Stimulated activated CD8-positive, alpha-beta memory T cell treated with anti-CD3 and anti-CD28 coated beads, Interleukin-15, amount 100 ng/mL, for 1 hour (primary cell): ENCODE data around the gene DIP2B.
"Not testable (repeated sequence)": the region's sequence is repeated elsewhere in the genome, so short reads cannot be mapped to it uniquely, and the experiment has no call there.

Experiments
- DNase-seq: peaks from one replicate; pipeline ENCODE4 v3.0.0-alpha.2; 2020; ENCODE audit warnings: low read depth

DIP2B gene

DNA sequence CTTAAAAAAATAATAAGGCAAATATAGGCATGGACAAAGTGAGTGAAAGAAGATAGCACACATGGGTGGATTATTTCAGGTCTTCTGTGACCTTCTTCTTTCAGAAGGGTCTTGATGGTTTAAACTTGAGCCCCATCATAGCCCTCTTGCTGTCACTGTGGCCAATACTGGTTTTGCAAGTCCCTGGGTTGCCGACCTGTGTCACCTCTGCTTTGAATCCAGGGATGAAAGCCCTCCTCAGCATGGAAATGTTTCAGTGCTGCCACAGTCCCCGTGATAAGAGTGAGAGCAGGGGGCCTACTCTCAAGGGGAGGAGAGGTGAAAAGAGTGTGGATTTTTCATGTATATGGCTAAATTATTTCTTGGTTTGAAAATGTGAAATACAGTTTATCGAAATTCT is 228.9 kb downstream of the DIP2B start:
- no peak for DNase-seq

DNA sequence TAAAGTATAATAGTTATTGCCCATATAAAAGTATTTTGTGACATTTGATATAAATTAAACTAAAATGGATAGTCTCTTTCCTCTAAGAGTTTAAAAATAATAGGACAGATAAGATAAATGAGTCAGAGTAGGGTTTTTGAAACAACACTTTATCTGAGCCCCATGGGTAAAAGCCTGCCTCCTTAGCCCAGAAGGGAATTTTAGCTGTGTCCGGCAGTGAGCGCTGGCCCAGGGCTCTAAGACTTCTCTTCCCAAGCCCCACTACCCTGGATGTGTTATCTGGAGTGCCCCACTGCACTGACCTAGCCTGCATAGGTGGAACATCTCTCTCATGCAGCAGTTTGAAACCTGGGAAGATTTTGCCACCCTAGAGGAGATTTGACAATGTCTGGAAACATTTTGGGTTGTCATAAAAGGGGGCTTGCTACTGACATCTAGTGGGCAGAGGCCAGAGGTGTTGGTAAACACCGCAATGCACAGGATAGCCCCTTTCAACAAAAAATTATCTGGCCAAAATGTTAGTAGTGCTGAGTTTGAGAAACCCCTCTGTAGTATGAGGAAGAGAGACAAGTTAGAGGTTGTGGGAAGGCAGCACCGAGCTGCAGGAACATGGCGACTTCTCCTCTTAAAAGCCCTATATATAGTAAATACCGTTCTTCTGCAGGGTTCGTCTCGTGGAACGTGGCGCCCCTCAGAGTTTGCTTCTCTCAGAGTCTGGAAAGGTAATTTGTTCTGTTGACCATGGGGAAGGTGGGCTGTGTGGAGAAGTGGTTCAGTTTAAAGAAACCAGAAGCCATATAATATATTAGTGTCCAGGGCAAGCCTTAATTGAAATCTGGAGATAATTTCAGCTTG is 229.9 kb downstream of the DIP2B start:
- no peak for DNase-seq

DNA sequence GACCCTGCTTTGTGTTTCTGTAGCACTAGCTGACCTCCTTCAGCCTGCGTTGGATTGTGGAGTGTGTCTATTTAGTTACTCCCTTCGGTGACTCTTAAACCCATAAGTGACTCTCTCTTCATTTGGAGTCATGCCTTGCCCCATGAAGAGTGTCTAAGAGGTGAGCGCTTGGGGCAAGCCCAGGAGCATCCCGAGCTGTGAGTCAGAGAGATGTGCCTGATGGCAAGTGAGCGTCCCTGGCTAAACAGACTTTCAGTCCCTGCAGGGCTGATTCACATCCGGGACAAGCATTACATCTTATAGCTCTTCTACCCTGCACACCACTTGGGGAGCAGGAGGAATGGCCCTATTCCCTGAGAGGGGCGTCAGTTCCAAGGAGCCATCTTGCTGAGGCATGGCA is 234.8 kb downstream of the DIP2B start:
- no peak for DNase-seq

DNA sequence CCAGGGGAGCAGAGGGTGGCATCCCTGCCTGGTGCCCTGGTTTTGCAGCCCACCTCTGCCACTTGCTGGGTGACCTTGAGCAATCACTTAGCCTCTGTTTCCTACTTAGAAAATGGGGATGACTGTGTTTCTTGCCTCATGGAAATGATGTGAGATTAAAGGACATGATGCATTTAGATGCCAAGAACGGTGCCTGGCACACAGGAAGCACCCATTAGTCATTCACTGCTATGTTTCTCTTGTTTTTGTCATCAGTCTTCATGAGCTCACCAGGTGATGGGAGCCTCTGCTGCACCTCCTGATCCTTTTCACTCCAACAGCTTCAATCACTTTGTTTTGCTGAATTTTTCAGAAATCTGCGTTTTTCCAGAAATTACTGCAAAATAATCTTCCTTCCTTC is 235.5 kb downstream of the DIP2B start:
- no peak for DNase-seq

DNA sequence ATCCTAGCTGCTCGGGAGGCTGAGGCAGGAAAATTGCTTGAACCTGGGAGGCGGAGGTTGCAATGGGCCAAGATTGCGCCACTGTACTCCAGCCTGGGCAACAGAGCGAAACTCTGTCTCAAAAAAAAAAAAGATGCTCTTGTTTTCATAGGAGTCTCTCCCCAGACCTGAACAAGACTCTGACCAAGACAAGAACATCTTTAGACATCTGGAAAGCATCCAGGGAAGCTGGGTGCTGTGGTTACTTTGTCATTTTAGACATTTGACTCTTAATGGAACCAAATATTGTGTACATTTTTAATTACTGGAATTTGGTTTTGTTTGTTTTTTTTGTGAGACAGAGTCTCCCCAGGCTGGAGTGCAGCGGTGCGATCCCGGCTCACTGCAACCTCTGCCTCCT is 238.0 kb downstream of the DIP2B start:
- no peak for DNase-seq

DNA sequence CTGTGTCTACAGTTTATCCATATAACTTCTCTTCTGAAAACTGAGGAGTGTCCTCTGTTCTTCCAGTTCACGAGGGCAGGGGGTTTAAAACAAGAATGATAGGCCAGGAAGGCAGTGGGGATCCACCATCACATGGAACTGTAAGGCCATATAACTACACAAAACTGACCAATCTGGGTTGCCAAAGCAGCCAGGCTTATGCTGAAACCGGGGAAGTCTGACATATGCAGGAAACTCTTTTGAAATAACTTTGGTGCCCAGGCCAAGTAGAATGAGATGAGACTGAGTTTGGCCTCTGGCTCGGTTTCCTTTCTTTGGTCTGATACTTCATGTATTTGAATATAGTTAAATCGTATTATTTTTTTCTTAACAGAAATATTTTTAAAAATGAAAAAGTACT is 241.1 kb downstream of the DIP2B start:
- no peak for DNase-seq

DNA sequence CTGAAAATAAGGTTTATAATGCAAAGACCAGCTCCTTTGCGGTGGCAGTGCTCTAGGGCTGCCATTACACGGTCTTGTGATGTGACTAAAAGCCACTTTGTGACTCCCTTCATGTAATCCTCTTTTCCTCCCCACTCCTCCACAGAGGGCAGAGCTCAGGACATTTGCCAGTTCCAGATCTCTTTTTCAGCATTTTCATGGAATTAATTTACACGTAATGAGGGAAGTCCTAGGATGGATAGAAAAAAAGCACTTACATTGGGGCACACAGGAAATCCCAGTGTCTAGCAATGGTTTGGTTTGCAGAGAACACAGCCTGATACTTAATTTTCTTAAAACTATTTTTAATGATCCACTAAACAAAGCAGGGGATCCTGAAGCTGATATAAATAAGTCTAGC is 241.6 kb downstream of the DIP2B start:
- no peak for DNase-seq

DNA sequence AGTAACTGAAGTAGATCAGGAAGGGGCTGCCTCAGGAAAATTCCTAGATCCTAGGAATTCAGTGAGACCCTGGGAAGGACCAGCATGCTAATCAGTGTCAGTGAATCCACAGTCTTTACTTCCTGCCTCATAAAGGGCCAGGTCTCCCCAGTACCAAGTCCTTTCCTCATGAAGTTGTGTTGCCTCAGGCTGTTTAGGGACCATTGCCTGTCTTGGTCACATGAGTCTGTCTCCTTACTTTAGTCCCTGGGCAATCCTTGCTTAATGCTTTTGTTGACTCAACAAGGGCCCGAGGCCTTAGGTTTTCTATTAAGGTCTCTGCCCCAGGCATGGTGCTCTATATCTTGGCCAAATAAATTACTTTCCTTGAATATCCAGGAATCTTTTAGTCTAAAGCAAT is 243.0 kb downstream of the DIP2B start:
- DNase-seq: no peak

DNA sequence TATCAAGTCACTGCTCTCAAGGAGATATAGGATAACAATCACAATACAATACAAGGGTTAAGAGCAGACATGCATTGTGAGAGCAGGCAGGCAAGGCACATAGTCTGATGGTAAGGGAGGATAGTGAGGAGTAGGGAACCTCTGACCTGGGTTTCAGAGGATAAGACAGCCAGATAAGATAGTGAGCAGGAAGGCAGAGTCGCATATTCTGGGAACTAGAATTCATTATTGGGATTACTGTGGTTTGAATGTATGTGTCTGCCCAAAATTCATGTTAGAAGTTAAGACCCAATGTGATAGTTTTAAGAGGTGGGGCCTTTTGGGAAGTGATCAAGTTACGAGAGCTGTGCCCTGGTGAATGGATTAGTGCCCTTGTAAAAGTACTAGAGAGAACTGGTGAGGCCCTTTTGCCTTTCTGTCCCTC is 244.7 kb downstream of the DIP2B start:
- no peak for DNase-seq

DNA sequence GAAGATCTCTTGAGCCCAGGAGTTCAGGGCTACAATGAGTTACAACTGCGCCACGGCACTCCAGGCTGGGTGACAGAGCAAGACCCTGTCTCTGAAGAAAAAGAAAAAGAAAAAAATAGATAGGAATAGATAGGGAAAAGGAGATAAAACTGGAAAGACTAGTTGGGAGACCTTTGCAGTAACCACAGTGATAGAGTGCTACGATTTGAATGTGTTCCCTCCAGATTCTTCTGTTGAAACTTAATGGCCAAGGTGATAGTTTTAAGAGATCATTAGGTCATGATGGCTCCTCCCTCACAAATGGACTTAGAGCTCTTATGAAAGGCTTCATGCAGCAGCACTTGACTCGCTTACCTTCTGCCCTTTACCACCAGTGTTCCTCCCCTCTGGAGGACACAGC is 245.6 kb downstream of the DIP2B start:
- no peak for DNase-seq

DNA sequence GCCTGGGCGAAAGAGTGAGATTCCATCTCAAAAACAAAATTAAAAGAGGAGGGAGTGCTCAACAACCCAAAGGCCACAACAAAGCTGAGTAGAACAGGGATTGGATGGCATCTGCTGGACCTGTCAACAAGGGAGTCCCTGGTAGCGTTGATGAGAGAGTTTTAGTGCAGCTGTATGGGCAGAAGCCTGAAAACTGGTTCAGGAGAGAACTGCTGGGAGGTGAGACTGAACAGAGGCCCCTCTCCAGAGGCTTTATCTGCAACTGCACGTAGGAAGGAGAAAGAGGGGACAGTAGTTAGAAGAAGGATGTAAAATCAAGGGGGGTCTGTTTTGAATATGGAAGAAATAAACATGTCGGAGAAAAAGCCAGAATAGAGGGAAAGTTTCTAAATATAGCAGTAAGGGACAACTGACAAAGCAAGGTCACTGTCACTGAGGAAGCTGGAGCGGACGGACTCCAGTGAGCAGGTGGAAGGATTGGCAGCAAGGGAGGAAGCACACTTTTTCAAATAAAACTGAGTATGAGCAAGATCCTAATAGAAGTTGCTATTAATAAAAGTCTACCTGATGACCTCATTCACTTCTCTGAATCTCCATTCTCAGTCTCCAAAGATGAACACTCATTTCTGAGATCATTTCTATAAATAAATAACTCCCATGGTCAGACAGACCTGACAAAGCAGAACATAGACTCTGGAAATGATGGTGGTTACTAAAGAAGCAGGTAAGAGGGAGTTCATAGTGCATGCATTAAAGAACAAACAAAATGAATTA is 247.3 kb downstream of the DIP2B start:
- DNase-seq: no peak

DNA sequence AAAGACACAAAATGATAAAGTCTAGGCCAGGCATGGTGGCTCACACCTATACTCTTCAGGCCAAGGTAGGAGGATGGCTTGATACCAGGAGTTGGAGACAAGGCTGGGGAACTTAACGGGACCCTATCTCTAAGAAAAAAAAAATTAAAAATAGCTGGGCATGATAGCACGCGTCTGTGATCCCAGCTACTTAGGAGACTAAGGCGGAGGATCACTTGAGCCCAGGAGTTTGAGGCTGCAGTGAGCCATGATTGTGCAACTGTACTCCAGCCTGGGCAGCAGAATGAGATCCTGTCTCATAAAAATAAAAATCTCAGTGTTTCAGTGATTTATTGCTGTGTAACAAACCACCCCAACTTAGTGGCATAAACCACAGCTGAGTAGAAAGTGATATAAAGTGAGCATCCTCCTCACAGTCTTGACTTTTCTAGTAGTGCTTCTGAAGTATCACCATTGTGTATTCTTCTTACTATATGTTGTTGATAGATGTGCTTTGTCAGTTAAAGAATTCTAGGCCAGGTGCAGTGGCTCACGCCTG is 248.5 kb downstream of the DIP2B start:
- DNase-seq: no peak

DNA sequence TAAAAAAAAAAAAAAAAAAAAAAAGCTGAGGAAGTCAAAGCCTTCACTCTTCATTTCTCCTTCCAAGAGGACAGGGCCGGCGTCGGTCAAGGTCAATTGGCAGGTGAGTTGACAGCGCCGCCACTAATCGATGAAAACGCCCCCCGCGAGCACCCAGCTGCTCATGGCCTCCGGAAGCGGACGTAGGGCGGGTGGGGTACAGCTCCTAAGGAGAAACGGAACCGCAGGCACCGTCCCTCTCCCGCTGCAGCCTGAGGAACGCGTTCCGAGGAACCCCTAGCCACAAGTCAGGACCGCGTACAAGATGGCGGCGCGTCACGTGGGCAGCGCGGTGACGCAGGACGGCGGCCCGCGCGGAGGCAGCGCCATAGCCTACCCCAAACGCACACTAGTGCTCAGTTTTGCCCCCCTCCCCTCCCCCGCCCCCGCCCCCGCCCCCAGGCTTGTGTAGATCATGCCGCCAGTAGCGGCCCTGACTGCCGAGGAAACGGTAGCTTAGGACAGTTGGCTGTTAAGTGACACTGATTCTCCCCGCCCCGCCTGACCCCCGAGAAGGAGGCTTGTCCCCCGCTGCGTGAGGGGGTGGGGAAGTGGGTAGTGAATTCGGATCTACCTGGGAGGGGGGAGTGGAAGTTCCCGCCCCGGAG is 259.0 kb downstream of the DIP2B start, which contains the start of gene ATF1:
ATF1 (plus strand) TSS at position 463 of the 647 bp plus-strand sequence. CDS start 16,045 bp downstream, outside the sequence.
- peak; percentile 70 for DNase-seq

DNA sequence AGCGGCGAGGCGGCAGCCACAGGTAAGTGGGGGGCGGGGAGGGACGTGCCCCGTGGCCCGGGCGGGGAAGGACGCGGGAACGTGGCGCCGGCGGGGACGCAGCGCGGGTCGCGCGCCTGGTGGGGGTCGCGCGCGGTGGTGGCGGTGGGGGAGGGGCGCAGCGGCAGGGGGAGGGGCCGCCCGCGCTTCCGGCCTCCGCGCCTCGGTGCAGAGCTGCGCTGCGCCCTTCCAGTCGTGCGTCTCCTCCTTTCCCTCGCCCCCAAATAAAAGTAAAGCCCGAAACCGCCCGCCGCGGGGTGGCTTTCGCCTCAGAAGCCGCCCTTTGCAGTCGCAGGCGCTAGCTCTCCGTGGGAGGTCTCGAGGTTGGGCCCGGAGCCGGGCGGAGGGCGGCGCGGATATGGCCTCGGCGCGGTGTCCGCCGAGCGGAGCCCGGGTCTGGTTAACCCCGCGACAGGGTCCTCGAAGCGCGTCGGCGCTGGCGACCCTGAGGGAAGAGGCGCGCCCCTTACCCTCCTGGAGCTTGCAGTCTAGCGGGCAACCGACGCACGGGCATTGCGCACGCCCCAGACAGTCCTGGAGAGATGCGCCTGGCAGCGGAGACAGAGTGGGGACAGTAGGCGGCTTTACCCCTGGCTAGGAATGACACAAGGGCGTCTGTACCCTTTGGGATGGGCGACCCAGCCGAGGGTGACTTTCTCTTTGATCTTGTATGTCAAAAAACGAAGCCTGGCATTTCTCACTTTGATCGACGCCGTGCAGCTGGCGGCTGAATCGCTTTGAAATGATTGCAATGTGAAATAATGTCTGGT is 259.7 kb downstream of the DIP2B start:
- peak; percentile 58 for DNase-seq

DNA sequence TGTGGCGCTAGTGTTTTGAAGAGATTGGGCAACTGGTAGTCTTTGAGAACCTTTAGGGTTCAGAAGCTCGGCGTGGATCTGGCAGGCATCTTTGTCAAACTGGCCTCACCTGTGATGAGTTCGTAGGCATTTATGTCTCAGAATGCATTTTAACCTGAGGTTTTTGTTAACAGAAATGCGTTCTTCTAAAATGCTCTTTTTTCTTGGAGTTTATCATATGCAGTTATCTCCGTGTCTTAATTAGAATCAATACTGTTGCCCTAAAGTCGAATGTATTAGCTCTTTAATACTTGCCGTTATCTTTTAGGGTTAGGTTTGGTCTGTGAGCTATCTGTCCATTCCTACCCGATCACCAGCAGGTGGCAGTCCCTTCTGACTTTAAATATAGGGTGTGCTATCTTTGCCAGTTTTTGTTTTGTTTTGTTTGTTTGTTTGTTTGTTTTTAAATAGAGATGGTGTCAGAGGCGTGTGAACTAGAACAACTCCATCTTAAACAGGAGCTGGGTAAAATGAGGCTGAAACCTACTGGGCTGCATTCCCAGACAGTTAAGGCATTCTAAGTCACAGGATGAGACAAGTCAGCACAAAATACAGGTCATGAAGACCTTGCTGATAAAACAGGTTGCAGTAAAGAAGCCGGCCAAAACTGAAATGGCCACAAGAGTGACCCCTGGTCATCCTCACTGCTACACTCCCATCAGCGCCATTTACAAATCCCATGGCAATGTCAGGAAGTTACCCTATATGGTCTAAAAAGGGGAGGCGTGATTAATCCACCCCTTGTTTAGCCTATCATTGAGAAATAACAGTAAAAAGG is 260.5 kb downstream of the DIP2B start:
- no peak for DNase-seq

DNA sequence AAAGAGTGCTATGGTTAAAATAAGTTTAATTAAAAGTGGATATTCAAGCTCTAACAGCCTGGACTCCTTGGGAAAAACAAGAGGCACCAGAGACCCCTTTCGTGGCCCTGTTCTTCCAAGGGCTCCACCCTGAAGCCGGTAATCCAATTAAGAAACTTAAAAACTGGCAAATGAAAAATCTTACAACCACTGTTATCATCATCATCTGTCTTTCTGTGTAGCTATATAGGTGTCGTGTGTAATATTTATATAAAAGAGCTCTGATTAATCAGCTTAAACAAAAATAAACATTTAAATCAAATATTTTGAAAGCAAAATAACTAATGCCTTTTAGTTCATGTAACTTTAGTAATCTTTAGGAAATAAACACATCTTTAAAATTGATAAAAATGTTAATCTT is 263.6 kb downstream of the DIP2B start:
- no peak for DNase-seq

DNA sequence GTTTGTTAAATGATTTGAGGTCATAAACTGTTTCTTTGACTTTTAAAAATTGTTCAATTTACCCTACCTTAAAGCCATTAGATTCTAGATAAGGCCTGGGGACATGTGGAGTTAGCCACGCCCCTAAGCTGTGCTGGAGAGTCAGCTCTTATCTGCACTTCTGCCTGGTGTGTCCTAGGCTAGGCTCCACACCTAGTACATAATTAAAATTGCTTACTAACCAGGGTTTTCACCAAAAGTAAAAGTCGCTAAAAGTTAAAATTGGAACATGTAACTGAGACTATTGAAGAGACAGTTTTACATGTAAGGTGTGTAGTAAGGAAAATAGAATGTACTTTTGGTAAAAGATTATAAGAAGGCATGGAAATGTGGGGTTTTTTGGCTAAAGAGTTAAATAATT is 264.0 kb downstream of the DIP2B start:
- DNase-seq: not testable (repeated sequence)

DNA sequence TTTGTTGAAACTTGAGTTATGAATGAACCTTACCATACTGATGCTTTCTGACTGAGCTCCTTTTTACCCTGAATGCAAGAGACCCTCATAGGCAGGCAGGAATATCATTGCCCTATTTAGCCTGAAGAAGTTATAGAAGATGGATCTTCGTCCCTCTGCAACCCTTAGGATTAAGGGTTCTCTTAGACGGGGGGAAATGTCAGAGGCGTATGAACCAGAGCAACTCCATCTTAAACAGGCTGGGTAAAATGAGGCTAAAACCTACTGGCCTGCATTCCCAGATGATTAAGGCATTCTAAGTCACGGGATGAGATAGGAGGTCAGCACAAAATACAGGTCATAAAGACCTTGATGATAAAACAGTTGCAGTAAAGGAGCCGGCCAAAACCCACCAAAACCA is 266.6 kb downstream of the DIP2B start:
- DNase-seq: no peak

DNA sequence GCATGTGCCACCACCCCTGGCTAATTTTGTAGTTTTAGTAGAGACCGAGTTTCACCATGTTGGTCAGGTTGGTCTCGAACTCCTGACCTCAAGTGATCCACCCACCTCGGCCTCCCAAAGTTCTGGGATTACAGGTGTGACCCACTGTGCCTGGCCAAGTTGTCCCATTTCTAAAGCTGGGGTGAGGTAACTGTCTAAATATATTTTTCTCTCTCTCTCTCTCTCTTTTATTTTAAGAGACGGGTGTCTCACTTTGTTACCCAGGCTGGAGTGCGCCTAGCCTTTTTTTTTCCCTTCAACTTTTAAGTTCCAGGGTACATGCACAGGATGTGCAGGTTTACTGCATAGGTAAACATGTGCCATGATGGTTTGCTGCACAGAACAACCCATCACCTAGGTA is 267.7 kb downstream of the DIP2B start:
- DNase-seq: no peak

DNA sequence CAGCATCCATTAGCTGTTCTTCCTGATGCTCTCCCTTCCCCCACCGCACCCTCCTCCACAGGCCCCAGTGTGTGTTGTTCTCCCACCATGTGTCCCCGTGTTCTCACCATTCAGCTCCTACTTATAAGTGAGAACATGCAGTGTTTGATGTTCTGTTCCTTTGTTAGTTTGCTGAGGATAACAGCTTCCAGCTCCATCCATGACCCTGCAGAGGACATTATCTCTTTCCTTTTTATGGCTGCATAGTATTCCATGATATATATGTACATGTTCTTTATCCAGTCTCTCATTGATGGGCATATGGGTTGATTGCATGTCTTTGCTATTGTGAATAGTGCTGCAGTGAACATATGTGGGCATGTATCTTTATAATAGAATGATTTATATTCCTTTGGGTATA is 268.1 kb downstream of the DIP2B start:
- DNase-seq: no peak

DNA sequence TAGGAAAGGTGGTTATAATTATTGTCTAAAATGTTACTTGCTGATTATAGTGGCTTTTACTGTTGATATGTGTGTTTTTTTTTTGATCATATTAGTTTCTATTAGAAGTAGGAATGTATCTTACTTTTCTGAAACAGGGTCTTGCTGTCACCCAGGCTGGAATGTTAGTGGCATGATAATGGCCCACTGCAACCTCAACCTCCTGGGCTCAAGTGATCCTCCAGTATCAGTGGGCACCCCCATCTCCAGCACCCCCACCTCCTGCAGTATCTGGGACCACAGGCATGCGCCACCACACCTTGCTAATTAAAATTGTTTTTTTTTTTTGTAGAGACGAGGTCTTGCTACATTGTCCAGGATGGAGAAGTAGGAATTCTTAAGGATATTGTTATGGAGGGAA is 270.5 kb downstream of the DIP2B start:
- DNase-seq: no peak
